Activated CD4-positive, alpha-beta T cell treated with anti-CD3 and anti-CD28 coated beads for 24 hours (primary cell): ENCODE data around the gene PAX6.

Experiments used
- DNase-seq, 2 donors: peaks; one replicate each; pipeline ENCODE4 v3.0.0-alpha.2; 2020; ENCODE audit warnings: low read depth in 2 of 2

PAX6 gene

GRCh38 chr11:31810779-31811647 is at the start of gene PAX6:
TSS of gene PAX6 (minus strand) at chr11:31811322. CDS start at chr11:31806411, 4,911 bp downstream.
- no peak for DNase-seq

DNA sequence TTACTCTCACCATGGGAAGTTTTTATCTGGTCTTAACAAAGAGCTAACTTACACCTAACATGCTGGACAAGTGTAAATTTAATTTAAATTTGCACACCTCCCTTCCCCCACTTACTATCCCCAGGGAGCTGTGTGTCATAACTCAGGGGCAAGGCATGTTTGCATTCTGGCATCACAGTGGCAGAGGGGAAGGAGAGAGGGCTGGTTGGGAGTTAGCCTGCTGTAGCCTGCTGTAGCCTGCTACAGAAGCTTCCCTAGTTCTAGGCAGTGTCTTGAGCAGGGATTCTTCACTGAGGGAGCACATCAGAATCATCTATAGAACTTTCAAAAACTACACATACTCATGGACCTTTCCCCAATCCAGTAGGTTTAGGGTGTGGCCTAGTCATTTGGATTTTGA is 49.3 kb upstream of the PAX6 start:
- no peak for DNase-seq

- DNase-seq: no peak
Measured at GRCh38 chr11:31856248-31856647, 45.1 kb upstream of the PAX6 start.

DNA sequence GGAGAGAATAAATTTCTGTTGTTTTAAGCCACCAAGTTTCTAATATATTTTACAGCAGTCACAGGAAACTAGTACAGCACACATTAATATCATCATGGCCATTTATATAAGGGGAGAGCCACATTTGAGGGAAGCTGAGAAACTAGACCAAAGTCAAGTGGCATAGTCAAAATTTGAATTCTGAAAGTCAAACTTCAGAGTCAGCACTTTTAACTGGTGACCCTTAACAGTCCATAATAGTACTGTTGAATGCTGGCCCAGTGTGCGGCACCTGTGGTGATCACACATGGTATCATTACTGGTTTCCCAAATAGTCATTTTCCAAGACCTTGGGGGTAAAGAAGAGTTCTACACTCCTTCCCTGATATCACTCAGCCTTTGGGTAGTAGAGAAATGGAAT is 44.3 kb upstream of the PAX6 start:
- DNase-seq: no peak

DNA sequence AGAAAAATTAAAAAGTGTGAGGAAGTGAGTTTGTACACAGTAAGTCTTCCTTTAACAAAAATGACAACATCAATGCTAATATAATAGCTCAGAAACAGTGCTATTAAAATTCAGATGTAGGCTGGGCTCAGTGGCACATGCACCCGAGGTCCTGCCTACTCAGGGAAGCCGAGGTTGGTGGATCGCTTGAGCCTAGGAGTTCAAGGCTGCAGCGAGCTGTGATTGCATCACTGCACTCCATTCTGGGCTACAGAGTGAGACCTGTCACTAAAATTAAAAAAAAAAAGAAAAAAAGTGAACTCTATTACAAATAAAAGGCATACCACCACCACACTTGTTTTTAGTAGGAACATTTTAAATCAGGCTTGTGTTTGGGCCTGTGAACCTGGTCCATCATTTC is 39.2 kb upstream of the PAX6 start:
- DNase-seq: no peak

DNA sequence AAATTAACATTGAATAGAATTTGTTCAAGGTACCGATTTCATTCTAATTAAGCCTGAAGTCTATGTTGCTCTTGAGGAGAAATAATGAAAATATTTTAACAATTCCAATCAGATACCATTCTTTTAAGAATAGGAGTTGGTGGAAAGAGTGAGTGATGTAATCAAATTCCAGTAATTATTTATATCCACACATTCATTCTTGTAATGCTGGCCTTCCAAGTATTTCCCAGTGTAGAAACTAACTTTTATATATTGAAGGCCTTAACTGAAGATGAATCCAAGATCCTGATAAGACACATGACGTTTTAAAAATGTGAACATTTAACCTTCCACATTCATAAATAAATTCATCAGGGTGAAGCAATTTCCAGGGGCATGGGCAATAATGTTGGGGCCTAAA is 36.6 kb upstream of the PAX6 start:
- DNase-seq: no peak

- DNase-seq: no peak
Measured at GRCh38 chr11:31845331-31845730, 34.2 kb upstream of the PAX6 start.

GRCh38 chr11:31844351-31844750 is 33.2 kb upstream of the PAX6 start:
- DNase-seq: no peak

- no peak for DNase-seq
Measured at GRCh38 chr11:31841435-31841834, 30.3 kb upstream of the PAX6 start.

DNA sequence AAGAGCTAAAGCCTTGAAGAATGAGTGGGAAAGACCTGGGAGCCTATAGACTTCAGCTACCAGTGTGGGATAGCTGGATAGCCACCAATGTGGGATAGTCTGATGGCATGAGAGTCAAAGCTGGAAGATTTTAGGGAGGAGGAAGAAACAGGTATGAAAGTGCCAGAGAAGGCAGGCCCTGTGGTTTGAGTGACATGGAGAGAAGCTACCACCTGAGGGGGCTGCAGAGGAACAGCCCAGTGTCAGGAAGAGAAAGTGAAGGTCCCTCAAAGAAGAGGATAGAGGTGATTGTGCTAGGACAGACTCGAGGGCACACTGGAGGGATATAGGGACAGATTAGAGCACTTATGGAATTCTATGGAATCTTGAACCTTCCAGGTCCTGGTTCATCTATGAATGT is 23.1 kb upstream of the PAX6 start:
- no peak for DNase-seq

DNA sequence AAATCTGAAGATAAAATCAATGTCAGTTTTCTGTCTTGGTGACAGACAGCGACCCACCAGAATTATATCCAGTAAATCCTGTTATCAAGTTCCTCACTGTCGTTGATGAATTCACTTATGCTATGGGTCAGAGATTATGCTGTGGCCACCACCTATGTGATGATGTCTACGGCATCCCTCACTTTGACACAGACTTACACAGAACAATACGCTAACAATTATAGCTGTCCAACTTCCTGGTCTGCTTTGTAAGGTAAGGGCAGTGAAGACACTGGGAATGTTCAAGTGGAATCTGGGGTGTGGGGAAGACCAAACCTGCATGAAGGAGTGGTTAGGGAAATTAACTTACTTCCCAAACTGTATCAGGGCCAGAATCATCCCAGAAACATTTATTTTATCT is 19.3 kb upstream of the PAX6 start:
- no peak for DNase-seq

DNA sequence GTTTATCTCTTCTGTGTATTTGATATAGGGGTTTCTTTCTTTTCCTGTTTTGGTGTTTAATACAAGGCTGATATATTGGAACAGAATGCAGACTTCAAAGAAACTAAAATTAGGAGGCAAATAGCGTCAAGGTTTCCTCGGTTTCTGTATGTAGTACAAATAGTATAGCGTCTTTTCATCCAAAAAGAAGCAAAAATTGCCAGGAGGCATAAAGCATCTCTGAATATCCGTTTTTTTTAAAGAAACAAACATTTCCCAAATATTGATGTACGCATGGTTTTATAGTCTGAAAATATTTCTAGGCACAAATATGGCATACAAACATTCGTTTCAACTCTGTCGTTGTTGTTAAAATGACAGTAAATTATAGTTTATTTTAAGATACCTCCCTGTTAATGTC is 17.1 kb upstream of the PAX6 start:
- DNase-seq: no peak

DNA sequence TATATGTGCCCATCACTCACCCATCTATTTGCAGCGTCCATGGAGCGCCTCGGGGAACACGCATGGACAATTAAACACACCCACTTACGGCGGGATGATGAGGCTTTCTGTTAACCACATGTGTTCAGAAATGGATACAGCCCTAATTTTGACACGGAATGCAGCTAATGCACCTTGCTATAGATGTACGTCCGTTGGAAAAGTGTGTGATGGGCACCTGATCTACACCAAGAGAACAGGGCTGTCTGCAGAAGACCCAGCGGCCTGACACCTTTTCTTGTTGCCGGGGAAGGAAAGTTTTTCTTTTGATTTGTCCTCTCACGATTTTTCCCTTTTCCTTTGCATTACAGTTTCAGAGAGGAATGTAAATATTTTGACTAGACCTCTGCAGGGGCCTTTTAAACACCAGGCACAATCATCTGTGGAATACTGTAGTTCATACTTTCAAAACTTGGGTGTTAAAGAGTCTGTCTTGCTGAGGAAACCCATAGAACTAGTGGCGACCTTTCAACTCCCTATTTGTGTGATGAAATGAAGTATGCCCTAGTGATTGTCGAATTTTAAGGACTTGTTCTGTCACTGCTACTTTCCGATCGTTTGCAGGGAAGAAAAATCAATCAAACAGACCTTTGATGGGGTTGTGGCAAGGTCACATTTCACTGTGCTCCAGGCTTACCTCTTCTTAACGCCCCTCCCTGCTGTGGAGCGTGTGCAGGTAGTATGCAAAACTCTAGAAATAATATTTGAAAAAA is 16.5 kb upstream of the PAX6 start:
- no peak for DNase-seq

DNA sequence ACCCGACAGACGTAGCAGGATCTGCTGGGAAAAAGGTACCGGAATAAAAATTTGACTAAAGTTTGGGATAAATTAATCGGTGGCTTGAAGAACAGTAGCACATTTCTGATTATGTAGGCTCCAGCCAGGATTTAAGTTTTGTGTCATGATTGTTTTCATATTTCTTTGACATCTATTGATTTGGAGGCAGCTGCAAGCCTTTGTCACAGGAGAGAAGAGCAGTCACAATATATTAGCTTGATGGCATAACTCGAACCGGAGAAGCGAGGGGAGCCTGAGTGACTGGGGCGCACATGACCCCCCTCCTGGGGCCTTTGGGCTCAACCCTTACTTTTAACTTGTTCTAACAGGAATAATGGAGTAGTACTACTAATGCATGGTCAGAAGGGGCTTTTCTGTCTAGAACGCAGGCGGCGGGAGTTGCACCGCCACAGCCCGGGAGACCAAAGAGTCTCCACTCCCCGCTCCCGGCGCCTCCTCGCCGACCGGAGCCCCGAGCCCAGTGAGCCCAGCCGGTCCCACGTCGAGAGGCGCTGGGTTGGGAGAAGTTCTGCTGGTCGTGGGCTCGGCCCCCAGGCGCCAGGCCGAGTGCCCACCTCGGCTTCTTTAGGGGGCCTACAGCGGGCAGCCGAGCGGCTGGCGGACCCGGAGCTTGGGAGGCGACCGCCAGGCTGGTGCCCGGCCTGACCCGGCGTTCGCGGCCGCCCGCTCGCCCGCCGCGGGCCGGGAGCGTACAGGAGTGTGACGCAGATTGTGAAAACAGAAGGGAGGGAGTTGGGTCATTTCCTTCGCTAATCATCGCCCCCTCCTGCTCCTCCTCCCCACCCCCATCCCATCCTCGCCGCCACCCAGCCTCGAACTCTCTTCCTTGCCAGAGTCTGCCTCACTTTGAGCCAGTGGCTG is 15.7 kb upstream of the PAX6 start:
- no peak for DNase-seq

DNA sequence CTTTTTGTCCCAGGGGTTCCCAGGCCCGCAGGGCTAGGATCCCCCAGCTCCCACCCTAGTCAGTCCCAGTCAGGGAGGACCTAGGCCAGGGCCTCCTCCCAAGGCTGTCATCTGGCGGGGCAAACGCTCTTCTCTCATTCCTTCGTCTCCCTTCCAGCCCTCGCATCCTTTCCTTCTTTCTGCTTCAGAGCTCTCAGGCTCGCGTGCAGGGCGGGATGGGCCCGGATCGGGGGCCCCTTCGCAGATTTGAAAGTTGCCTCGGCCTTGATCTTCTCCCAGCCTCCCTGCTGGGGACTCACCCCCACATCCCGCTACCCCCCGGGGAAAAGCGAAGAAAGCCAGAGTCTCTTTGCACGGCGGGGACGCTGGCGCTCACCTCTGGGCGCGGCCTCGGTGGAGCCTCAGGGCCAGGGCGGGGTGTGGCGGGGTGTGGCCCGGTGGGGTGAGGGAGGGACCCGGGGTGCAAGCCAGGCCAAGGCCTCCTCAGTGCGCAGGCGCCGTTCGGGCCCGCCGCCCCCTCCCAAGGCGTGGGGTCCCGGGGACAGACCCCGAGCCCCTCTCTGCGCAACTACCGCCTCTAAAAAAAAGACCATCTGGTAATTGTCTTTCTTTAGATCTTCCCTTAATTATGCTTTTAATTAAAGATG is 14.8 kb upstream of the PAX6 start:
- no peak for DNase-seq

- no peak for DNase-seq
Measured at GRCh38 chr11:31824879-31825837, 14.0 kb upstream of the PAX6 start.

DNA sequence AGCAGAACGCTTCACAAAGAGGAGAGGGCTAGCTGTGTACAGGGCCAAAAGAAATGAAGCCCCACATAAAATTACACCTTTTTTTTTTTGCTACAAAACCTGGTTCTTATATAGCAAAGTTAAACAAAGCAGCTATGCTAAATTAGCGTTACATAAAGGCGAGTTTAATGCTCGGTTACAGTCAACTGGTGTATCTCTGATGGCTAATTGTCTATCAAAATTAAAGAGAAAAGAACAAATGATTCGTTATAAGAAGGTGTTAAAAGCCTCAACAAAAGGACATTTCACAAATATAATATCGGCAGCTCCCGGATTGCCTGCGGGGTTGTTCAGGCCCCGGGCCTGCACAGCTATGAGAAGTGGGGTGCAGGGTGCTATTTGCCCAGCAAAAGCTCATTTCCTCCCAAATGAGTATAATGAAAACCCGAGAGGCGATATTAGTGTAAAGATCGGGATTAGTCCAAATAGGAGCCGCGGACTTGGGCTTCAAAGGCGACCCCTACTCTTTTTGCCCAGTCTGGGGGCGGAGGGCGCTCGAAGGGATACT is 13.3 kb upstream of the PAX6 start:
- no peak for DNase-seq

DNA sequence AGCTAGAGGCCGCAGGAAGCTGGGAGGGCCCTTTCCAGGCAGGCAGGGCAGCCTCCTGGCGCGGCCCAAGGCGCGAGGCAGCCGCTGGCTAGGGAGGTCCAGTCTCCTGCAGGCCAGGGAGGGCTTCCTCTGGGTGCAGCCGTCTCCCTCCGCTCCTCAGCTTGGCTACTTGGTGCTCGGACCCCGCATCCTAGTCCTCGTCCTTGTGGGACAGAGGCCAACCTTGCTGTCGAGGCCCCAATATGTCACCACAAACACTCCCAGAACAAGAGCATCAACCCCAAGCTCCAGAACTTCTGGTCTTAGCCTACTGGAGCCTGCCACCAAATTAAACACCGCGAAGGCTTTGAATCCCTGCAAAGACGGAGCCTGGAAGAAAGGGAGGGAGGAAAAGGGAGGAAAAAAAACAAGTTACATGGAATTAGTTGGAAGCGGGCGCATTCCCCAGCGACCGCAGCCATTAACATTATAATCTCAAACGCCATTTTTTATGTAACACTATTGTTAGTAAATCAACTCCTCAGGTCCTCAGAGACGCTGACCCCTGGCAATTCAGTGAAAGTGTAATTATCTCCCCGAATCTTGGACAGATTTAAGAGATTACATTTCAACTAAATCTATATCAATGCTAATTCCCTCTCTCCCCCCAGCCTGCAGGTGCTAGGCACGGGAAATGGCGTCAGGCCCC is 12.7 kb upstream of the PAX6 start:
- no peak for DNase-seq

DNA sequence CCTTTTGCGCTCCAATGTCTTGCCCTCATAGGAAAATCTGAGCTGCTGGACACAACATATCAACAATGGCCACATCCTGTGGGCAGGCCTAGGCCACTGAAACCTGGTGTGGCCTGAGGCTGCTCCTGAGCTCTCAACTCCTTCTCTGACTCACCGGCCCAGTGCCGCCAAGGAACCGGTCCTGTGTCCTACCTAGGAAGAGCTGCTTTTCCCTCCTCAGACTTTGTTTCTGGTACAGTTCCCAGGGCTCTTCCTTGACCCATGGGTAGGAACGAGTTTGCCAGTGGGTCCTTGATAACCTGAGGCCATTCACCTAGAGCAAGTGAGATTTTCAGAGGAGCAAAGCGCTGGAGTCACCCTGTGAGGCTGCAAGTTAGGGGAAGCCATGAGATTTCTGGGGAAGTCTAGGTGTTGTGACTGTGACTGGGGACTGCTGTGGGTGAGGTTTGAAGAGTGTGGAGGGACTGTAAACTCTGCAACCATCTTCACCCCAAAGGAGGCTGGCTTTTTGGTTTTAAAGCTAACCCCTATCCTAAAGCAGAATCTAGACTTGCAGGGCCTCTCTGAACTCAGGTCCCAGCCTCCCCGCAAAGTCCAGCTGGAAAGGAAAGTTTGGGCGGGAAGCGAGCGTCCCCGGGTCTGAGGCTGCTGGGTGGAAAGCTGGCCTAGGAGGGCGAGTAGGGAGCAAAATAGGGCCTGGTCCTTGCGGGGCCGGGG is 12.0 kb upstream of the PAX6 start:
- DNase-seq: no peak
